GM10847 (cell line): Measurements from ENCODE around the gene PSAPL1.

Source experiments
- POLR2A ChIP-seq: IDR thresholded peaks from 2 replicates; pipeline ENCODE4 v1.6.1; 2011; ENCODE audit not compliant: insufficient read length; ENCODE audit errors: extremely low read depth

The PSAPL1 gene

DNA sequence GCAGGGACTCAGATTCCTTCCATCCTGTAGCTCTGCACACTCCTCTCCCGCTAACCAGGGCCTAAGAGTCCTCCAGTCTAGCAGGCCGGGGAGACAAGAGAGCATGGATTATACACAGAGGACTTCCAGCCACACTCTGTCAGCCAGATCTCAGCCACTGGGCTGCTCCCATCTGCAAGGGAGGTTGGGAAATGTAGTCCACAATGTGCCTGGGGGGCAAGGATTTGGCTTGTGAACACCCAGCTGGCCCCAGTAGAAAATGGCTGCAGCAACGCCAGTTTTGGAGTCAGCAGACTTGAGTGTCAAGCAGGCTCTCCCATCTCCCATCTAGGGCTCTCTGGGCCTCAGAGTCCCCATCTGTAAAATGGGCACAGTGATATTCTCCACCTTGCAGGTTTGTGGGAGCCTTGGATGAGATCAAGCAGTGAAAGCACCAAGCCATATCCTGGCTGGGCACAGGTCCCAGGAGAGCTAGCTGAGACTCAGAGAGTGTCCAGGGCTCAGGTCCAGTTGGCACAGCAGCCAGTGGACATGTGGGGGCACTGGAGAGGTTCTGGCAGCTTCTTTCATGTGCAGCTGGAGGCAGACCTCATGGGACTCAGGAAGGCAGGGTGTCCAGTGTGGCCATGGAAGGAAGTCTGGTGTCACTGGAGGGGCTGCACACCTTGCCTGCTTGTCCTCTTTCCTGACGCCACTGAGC, 14.6 kb downstream of the PSAPL1 start:
- no peak for TF ChIP-seq POLR2A

DNA sequence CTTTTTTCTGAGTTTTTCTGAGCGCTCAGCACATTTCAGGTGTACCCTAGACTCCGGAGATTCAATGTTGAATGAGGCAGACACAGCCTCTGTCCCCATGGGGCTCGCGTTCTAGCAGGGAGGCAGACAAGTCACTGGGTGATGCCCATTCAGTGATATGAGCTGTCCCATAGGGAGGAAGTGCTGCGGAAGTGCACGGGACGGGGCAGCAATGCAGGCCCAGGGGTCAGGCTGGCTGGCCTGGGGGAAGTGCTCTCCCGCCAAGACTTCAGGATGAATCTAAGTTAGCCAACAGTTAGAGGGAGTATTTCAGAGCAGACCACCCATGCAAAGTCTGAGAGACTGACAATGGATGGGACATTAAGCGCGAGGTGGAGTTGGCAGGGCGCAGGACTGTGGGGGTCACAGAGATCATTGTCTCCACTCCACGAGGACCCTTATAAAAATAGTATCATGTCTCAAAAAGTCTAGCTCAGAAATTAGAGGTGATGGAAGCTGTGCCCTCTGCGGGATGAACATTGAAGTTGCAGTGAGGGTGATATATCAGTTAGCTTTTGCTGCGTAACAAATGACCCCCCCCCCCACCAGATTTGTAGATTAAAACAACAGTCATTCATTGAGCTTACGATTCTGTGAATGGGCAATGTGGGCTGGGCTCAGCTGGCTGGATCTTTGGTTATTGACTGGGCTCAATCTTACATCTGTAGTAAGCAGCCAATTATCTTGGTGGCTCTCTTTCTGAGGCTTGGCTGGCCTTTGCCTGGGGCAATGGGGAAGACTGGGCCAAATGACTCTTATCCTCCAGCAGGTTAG, 16.4 kb downstream of the PSAPL1 start:
- TF ChIP-seq POLR2A, result no peak

- TF ChIP-seq POLR2A, result no peak
These were observed 17.1 kb downstream of the PSAPL1 start for GRCh38 chr4:7417639-7418038.

GRCh38 chr4:7416745-7417432, 17.8 kb downstream of the PSAPL1 start:
- TF ChIP-seq POLR2A, result no peak

DNA sequence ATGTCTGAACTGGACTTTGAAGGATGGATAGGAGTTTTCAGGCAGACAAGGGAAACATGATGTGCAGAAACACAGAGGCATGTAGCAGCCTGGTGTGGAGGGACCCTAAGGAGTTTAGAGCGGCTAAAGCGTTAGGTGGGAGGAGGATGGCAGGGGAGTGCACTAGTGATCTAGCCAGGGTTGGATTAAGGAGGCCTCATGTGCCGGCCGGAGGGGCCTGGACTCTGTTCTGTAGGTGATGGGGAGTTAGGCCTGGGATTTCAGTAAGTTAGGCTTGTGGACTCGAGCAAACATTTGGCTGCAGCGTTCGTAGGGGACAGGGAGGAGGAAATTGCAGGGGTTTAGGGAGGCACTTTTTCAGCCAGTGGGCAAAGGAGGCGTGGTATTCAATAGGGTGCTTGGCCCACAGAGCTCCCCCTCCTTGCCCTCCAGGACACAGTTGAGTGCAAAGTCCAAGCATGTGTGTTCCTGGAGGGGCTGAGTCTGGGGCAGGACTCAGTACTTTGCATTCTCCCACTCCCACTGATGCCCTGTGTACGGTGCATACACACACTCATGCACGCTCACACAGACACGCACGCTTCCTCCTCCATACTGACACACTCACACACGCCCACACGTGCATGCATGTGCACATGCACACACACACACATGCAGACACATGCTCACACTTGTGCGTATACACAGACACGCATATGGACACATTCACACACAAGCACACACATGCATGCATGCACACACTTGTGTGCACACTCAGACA, 18.6 kb downstream of the PSAPL1 start:
- TF ChIP-seq POLR2A, result no peak

GRCh38 chr4:7414736-7415510, 19.8 kb downstream of the PSAPL1 start:
- no peak for TF ChIP-seq POLR2A

DNA sequence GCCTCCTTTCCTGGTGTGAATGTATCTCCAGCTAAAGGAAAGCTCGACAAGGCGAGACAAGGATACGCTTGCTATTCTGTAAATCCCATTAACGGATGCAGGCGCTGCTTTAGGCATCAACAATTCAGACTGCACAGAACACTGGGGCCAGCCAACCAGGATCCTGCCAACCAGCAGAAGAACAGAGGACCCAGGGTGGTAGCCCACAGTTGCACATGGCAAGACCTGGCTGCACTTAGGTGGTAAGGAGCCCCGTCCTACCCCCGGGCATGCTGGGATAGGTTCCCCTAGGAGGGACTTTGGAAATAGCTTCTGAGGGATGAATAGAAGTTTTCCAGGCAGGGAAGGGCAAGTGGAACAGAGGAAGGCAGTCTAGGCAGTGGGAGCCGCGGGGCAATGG, 20.7 kb downstream of the PSAPL1 start:
- no peak for TF ChIP-seq POLR2A

- no peak for TF ChIP-seq POLR2A
These were observed 22.2 kb downstream of the PSAPL1 start for GRCh38 chr4:7412554-7412912.

- no peak for TF ChIP-seq POLR2A
These were observed 22.7 kb downstream of the PSAPL1 start for GRCh38 chr4:7411896-7412553.

GRCh38 chr4:7411491-7411890, 23.2 kb downstream of the PSAPL1 start:
- no peak for TF ChIP-seq POLR2A

DNA sequence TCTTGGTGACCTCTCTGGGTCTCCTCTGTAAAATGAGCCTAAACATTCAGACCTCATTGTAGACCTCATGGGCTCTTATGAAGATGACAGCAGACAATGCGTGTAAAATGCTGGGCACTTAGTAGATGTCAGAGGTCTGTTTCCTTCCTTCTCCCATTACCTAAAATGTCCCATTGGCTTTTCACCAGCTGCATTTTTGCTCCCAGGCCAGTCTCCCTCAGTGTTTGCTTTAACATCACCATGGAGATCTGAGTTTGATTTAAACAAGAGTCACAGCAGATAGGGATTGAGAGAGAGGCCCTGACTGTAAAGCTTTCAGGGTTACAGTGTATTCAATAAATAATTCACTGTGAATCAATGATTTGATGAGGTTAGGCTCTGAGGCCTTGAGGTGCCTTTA, 24.3 kb downstream of the PSAPL1 start:
- TF ChIP-seq POLR2A, result no peak

DNA sequence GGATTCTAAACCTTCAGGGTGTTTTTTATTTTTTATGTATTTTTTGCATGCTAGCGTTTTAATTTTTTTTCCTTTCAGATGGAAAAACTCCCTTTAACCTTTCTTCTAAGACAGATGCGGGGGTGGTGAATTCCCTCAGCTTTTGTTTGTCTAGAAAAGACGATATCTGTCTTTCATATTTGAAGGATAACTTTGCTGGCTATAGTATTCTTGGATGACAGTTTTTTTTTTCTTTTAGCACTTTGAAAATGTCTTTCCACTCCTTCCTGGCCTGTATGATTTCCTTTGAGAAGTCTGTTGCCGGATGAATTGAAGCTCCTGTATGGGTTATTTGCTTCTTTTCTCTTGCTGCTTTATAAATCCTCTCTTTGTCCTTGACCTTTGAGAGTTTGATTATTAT, 26.6 kb downstream of the PSAPL1 start:
- no peak for TF ChIP-seq POLR2A

- no peak for TF ChIP-seq POLR2A
These were observed 31.7 kb downstream of the PSAPL1 start for GRCh38 chr4:7403001-7403400.

DNA sequence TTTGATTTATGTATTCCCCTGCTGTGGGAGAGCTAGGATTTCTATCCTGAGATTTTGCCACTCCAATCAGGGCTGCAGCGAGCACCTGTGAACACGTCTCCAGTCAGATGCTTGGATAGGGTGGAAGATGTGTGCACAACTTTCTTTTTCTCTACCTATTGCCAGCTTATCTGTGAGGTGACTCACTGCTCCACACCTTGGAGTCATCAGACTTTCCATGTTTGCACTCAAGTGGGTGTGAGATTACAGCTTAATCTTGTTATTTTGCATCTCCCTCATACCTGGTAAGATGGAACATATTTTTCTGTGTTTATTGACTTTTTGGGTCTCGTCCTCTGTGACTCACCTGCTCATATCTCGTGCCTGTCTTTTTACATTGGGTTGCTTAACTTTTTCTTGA, 32.2 kb downstream of the PSAPL1 start:
- TF ChIP-seq POLR2A, result no peak

- no peak for TF ChIP-seq POLR2A
These were observed 33.9 kb downstream of the PSAPL1 start for GRCh38 chr4:7400671-7401298.
